ENCODE results near the gene NUP58.
"Not testable (repeated sequence)": the region's sequence is repeated elsewhere in the genome, so short reads cannot be mapped to it uniquely, and the experiment has no call there.

The NUP58 gene

DNA sequence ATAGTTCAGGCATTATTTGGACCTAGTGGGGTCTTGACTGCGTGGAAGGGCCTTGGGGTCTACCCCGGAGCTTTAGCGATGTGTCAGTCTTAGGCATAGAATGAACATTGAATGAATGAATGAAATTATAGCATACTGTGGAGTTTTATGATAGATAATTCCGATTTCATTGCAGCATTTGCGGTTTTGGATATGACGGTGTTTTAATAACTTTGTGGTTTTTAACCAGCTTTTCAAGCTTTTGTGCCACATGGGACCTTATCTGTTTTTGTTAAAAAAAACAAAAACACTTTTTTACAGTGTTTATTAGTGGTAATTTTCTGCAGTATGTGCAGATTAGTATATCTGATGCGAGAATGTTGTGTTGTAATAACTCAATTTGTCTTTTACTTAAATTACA lies 696 bp downstream of the NUP58 start:
- no peak for DNase-seq (ENCODE audit: low read depth)

DNA sequence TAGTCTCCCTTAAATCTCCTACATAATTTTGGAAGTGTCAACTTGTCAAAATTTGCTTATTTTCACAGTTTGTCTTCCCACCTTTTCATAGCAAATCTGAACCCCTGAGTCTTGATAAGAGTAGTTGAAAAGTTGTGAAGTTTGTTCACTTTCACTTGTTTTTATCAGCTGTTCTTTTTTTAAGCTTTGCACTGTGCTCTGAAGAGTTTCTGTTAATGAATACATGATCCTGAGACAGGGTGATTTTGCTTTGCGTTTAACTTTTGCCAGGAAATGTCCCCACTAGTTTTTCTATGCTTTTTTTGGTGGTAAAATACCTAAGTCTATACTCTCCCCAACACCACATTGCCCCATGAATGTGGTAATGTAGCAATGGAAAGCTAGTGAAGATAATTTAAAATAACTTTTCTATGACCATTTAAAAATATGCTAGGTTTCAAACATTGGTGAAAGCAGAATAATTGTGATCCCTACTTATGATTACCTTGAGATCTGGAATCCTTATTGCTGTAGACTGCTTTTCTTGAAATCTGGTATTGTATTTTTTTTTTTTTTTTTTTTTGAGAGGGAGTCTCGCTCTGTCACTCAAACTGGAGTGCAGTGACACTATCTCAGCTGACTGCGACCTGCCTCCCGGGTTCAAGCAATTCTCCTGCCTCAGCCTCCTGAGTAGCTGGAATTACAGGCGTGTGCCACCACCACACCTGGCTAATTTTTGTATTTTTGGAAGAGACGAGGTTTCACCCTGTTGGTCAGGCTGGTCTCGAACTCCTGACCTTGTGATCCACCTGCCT lies 5.4 kb downstream of the NUP58 start:
- DNase-seq (ENCODE audit: low read depth) = no peak

DNA sequence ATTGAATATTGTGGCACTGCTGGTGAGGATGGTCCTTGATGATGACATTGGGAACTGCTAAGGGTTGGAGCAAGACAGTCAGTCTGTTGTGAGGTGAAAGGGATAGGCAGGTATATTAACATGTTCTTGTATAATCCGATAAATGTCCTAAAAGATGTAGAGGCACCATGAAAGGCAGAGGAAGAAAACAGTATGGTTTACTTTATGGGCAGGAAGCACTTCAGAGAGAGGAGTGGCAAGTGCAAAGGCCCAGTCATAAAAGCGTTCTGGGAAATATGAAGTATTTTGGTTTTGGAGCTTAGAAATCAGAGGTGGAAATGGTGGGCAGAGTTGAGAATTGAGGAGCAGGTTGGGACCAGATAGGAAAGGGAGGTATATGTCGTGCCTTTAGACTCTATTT lies 9.5 kb downstream of the NUP58 start:
- no peak for DNase-seq (ENCODE audit: low read depth)

DNA sequence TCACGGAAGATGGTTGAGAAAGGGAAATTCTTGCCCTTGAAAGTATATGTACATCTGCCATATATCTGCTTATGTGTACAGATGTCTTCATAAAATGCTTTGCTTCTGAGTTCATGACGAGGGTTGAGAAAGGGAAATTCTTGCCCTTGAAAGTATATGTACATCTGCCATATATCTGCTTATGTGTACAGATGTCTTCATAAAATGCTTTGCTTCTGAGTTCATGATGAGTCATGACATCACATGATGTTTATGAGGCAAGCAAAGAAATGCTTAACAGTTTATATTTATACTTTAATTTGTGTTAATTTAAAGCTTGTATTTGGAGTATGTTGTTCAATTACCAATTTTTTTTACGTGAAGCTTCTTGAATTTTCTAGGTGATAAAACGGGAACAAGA lies 17.5 kb downstream of the NUP58 start:
- DNase-seq (ENCODE audit: low read depth) = peak; percentile 37

DNA sequence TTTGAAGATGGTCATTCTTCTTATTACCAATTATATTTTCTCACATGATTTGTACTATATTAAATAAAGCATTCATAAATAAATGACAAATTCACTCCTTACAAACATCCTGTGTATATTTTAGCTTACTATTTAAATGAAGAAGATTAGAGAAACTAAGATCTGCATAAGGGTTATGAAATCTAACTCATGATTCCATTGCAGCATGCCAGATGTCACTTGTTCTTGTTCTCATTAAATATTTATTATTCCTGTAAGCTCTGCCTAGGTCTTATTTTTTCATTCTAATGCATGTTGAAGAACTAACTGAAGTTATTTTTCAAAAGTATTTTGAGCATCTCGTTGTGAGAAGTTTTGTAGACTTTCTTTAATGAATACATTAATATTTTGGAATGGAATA lies 18.3 kb downstream of the NUP58 start:
- no peak for DNase-seq (ENCODE audit: low read depth)

DNA sequence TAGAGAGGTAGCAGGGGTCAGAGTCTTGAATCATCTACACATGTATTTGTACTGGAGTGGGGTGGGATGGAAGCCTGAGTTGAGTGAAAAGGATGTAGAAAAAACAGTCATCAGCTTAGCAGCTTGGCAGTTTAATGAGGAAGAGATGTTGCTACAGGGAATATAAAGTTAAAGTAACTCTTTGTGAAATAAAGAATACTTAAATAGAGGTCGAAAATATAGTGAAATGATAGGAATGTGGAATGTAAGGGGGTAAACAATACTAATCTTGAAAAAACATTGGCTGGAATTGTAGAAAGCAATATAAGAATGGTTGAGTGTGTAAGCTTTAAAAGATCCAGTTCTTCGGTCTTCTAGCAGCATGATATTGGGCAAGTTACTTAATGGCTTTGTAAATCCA lies 22.7 kb downstream of the NUP58 start:
- DNase-seq (ENCODE audit: low read depth) = no peak

GRCh38 chr13:25329706-25330105 lies 28.3 kb downstream of the NUP58 start:
- DNase-seq (ENCODE audit: low read depth) = peak; percentile 49

GRCh38 chr13:25330541-25330940 lies 29.1 kb downstream of the NUP58 start:
- no peak for DNase-seq (ENCODE audit: low read depth)

- DNase-seq (ENCODE audit: low read depth) = no peak
These were observed 34.4 kb downstream of the NUP58 start for GRCh38 chr13:25335856-25336255.

DNA sequence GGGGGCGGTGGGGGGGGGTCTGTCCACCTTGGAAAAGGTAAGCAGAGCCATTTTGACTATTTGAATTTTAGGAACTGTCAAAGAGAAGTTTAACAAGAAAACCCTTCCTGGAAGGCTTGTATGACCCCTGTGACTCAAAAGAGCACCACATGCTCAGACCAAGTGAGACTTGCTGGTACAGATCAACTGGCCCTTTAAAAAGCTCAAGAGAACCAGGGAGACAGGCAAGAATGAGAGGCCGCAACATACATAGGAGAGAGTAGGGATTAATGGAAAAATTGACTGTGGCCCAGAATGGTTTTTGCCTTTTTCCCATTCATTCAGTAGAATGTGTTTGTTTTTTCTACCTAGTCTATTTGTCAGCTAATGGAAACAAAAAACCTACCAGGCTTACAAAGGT lies 44.2 kb downstream of the NUP58 start:
- no peak for DNase-seq (ENCODE audit: low read depth)

DNA sequence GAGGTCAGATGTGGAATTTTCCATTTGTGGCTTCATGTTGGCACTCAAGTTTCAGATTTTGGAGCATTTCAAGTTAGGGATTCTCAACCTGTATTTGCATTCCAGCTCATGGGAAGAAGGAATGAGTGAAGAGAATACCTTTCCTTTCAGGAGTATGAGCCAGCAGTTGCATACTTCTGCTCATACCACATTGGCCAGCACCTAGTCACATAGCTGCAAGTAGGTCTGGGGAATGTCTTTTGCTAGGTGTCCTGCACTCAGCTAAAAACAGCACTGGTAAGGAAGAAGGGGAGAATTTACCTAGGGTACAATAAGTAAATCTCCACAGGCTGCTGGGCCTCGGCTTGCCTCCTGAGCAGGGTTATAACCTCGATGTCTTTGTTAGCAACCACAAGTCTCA lies 45.7 kb downstream of the NUP58 start:
- DNase-seq (ENCODE audit: low read depth) = no peak

GRCh38 chr13:25351404-25351803 lies 50.0 kb downstream of the NUP58 start:
- no peak for DNase-seq (ENCODE audit: low read depth)

GRCh38 chr13:25352230-25352629 lies 50.8 kb downstream of the NUP58 start:
- DNase-seq (ENCODE audit: low read depth) = no peak

GRCh38 chr13:25352806-25353205 lies 51.4 kb downstream of the NUP58 start:
- DNase-seq (ENCODE audit: low read depth) = no peak

- DNase-seq (ENCODE audit: low read depth) = no peak
These were observed 51.9 kb downstream of the NUP58 start for GRCh38 chr13:25353344-25353743.

DNA sequence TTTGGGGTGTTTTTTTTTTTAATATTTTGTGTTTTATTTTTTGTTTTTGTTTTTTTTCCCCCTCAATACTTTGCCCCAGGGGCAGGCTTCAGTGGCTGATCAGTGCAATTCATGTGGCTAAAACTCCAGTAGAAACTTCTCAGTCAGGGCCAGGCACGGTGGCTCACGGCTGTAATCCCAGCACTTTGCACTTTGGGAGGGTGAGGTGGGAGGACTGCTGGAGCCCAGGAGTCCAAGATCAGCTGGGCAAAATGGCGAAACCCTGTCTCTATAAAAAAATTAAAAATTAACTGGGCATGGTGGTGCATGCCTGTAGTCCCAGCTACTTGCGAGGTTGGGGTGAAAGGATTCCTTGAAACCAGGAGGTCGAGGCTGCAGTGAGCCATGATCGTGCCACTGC lies 53.0 kb downstream of the NUP58 start:
- no peak for DNase-seq (ENCODE audit: low read depth)

GRCh38 chr13:25360443-25360842 lies 59.0 kb downstream of the NUP58 start:
- DNase-seq (ENCODE audit: low read depth) = not testable (repeated sequence)

DNA sequence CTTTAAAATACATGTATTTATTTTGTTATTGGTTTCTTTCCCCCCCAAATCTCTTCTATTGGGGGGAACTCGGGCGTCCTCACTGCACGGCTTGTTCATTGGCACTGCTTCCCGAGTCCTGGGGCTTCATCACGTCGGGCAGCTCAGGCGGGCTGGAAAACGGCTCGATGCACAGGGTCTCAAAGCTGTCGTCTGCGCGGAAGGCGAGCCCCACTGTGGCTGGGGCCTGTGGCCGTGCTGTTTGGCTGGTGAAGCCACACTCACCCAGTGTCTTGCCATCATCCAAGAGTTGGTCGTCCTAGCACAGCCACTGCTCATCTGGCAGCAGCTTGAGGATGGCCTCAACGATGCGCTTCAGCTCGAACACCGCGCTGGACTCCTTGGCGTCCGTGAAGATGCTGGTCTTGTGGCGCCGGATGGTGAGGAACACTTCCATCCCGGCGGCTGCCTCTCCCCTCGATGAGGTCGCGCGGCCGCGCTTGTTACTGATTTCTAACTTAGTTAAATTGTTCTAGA lies 64.4 kb downstream of the NUP58 start:
- no peak for DNase-seq (ENCODE audit: low read depth)

- DNase-seq (ENCODE audit: low read depth) = no peak
These were observed 69.9 kb downstream of the NUP58 start for GRCh38 chr13:25371158-25371874.

DNA sequence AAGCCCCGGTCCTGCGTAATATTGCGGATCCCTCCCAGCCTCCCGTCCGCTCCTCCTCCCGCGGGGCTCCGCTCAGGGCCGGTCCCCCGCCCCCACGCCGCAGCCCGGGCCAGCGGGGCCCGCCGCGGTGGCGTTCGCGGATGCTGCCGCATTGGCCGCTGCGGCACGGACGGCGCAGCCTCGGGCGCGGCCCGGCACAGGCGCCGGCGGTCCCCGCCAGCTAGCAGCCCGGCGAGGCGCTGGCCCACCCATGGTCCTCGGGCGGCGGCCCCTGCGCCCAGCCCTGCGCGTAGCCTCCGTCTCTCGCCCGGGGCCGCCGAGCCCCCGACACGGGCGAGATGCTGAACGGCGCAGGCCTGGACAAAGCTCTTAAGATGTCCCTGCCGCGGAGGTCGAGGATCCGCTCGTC lies 70.5 kb downstream of the NUP58 start, which contains the start of gene ATP8A2:
Gene ATP8A2 (plus strand): TSS at position 100 of the 409 bp plus-strand sequence. CDS start 239 bp downstream, at position 339.
- DNase-seq (ENCODE audit: low read depth) = no peak

GRCh38 chr13:25372284-25373081 lies 71.1 kb downstream of the NUP58 start:
- no peak for DNase-seq (ENCODE audit: low read depth)

GRCh38 chr13:25375727-25376358 lies 74.4 kb downstream of the NUP58 start:
- DNase-seq (ENCODE audit: low read depth) = peak; percentile 27
